IMR-90 (cell line): ENCODE data around the gene BTAF1. TPM values are rescaled to one million over a fixed set of nuclear protein-coding genes. Genes with fewer than 3 reads are reported as not detected.

Experiments used
- ATAC-seq: fragments of 200-7000 bp; cut with Tn5 transposase; 2 replicates; pipeline ENCODE4 v1.9.1; 2020; ENCODE audit warnings: low read depth, mild to moderate bottlenecking, moderate library complexity
- BruUV-seq: library from RNA; stranded (reverse); fragments of 400-500 nt; replicated peaks from 2 replicates; lab custom pipeline; 2021; lab: Mats Ljungman, UMichigan
- CTCF ChIA-PET: fragments of 300-600 bp; formaldehyde crosslinking; extraction: SDS; loops from one replicate; lab custom pipeline; 2021; ENCODE audit warnings: antibody characterized with exemption; lab: Yijun Ruan, JAX
- POLR2A ChIA-PET: fragments of 300-600 bp; sonication (Branson Sonifier 250); formaldehyde crosslinking; loops from one replicate; lab custom pipeline; 2022; ENCODE audit warnings: antibody characterized with exemption; ENCODE audit not compliant: unreplicated experiment; lab: Charles Lee
- DNase-seq: peaks from one replicate; pipeline ENCODE4 v3.0.0; 2013
- H2AFZ ChIP-seq: replicated peaks from 2 replicates; pipeline ENCODE3; 2013; ENCODE audit warnings: low read length, mild to moderate bottlenecking; ENCODE audit not compliant: poor library complexity
- H2AK5ac ChIP-seq: 2 replicates; pipeline ENCODE4 v1.6.1; 2013; ENCODE audit warnings: low read depth, low read length, inconsistent platforms
- H2AK9ac ChIP-seq: replicated peaks from 2 replicates; pipeline ENCODE3; 2013; ENCODE audit warnings: mild to moderate bottlenecking, low read depth, low read length, moderate library complexity; ENCODE audit not compliant: poor library complexity
- H2BK120ac ChIP-seq: 2 replicates; pipeline ENCODE4 v1.6.1; 2013; ENCODE audit warnings: low read depth, low read length, inconsistent platforms
- H2BK15ac ChIP-seq: 3 replicates; pipeline ENCODE4 v1.6.1; 2013; ENCODE audit warnings: low read depth, low read length, inconsistent platforms
- H2BK20ac ChIP-seq: 2 replicates; pipeline ENCODE4 v1.6.1; 2013; ENCODE audit warnings: low read depth, mild to moderate bottlenecking, inconsistent platforms, low read length, moderate library complexity
- H2BK5ac ChIP-seq: 2 replicates; pipeline ENCODE4 v1.6.1; 2013; ENCODE audit warnings: mild to moderate bottlenecking, low read depth, low read length, inconsistent platforms; ENCODE audit not compliant: poor library complexity, severe bottlenecking
- H3K14ac ChIP-seq: replicated peaks from 2 replicates; pipeline ENCODE4 v1.6.1; 2013; ENCODE audit warnings: low read depth, low read length, inconsistent platforms
- H3K18ac ChIP-seq: 2 replicates; pipeline ENCODE4 v1.6.1; 2013; ENCODE audit warnings: low read depth, low read length, control low read depth
- H3K23ac ChIP-seq: 2 replicates; pipeline ENCODE4 v1.6.1; 2013; ENCODE audit warnings: low read depth, low read length, inconsistent platforms
- H3K27ac ChIP-seq: 2 replicates; pipeline ENCODE4 v1.5.1; 2013; ENCODE audit warnings: mild to moderate bottlenecking, control low read depth, low read length; ENCODE audit not compliant: insufficient read depth
- H3K27me3 ChIP-seq: 2 replicates; pipeline ENCODE4 v1.6.1; 2013; ENCODE audit warnings: low read length; ENCODE audit not compliant: control insufficient read depth, insufficient read depth
- H3K36me3 ChIP-seq: 2 replicates; pipeline ENCODE4 v1.6.1; 2013; ENCODE audit warnings: low read length, mixed read lengths; ENCODE audit not compliant: control insufficient read depth, insufficient read depth
- H3K4ac ChIP-seq: 2 replicates; pipeline ENCODE4 v1.6.1; 2013; ENCODE audit warnings: low read depth, low read length, inconsistent platforms
- H3K4me1 ChIP-seq: 2 replicates; pipeline ENCODE4 v1.6.1; 2013; ENCODE audit warnings: low read length, mixed read lengths; ENCODE audit not compliant: control insufficient read depth, insufficient read depth
- H3K4me2 ChIP-seq: 2 replicates; pipeline ENCODE4 v1.6.1; 2013; ENCODE audit warnings: low read depth, mild to moderate bottlenecking, control low read depth, low read length, moderate library complexity
- H3K4me3 ChIP-seq: 2 replicates; pipeline ENCODE4 v1.5.1; 2013; ENCODE audit warnings: low read depth, mild to moderate bottlenecking, control low read depth, low read length, moderate library complexity; ENCODE audit not compliant: insufficient read depth
- H3K56ac ChIP-seq: 2 replicates; pipeline ENCODE4 v1.6.1; 2013; ENCODE audit warnings: low read length, inconsistent platforms; ENCODE audit not compliant: insufficient read depth; ENCODE audit errors: extremely low read depth
- H3K79me1 ChIP-seq, 2 experiments: 2 replicates each; pipeline ENCODE4 v1.6.1; 2013; ENCODE audit warnings: low read length in 2 of 2, inconsistent platforms in 1 of 2, low read depth in 1 of 2
- H3K9ac ChIP-seq: 2 replicates; pipeline ENCODE4 v1.6.1; 2013; ENCODE audit warnings: low read depth, low read length, control low read depth
- H3K9me1 ChIP-seq: 2 replicates; pipeline ENCODE4 v1.6.1; 2013; ENCODE audit warnings: low read length, inconsistent platforms; ENCODE audit not compliant: insufficient read depth
- H3K9me3 ChIP-seq: 2 replicates; pipeline ENCODE4 v1.6.1; 2013; ENCODE audit warnings: low read length; ENCODE audit not compliant: control insufficient read depth, insufficient read depth
- H4K20me1 ChIP-seq: 2 replicates; pipeline ENCODE4 v1.6.1; 2013; ENCODE audit warnings: low read length, inconsistent platforms; ENCODE audit not compliant: insufficient read depth
- H4K5ac ChIP-seq: 2 replicates; pipeline ENCODE4 v1.6.1; 2013; ENCODE audit warnings: mild to moderate bottlenecking, low read depth, low read length, control low read depth
- H4K8ac ChIP-seq, 2 experiments: 2 replicates each; pipeline ENCODE4 v1.6.1; 2013; ENCODE audit warnings: low read depth in 2 of 2, low read length in 2 of 2, control low read depth in 1 of 2, inconsistent platforms in 1 of 2
- H4K91ac ChIP-seq: 2 replicates; pipeline ENCODE4 v1.6.1; 2013; ENCODE audit warnings: low read depth, low read length, inconsistent platforms; ENCODE audit not compliant: insufficient read depth
- CEBPB ChIP-seq: IDR thresholded peaks from 2 replicates; pipeline ENCODE4 v1.6.1; 2012; ENCODE audit warnings: low read depth, low read length, improper control_type of control experiment
- RFX5 ChIP-seq: IDR thresholded peaks from 2 replicates; pipeline ENCODE4 v1.8.0; 2012; ENCODE audit warnings: low read depth, mild to moderate bottlenecking, low read length, moderate library complexity
- SMC3 ChIP-seq: fragments of 150-350 bp; IDR thresholded peaks from 2 replicates; pipeline ENCODE4 v1.6.1; 2016; ENCODE audit warnings: low read depth, mild to moderate bottlenecking, antibody characterized with exemption, low read length, moderate library complexity
- WGBS, 2 experiments: methylation state at CpG; one replicate each; pipeline versions ENCODE4 v1.1.5 to v1.1.7; 2013; ENCODE audit warnings: missing lambda C conversion rate in 2 of 2; ENCODE audit not compliant: insufficient read length in 1 of 2; ENCODE audit errors: extremely low coverage in 2 of 2; 5-methylcytosine and 5-hydroxymethylcytosine counted together
- dilution Hi-C: fragments of 300-500 bp; cut with HindIII; formaldehyde crosslinking; loops from one replicate; pipeline ENCODE4 v1.14.3; 2018; ENCODE audit warnings: low sequenced_read_pairs; ENCODE audit not compliant: unreplicated experiment
- in situ Hi-C: fragments of 300-500 bp; cut with MboI; formaldehyde crosslinking; loops from 3 replicates; pipeline ENCODE4 v1.14.3; 2019; ENCODE audit warnings: low sequenced_read_pairs, inconsistent platforms, mixed read lengths
- intact Hi-C: fragments of 100-400 bp; cut with micrococcal nuclease; formaldehyde crosslinking; loops from 2 replicates; pipeline ENCODE4 v1.10.0; 2022
- polyA plus RNA-seq, 3 experiments: library from polyadenylated mRNA; depleted of rRNA; stranded (reverse); fragments of >200 nt; gene quantifications; 2 replicates each; pipeline ENCODE4 v1.2.3, GENCODE V29; 2012; ENCODE audit warnings: low replicate concordance in 1 of 3
- total RNA-seq: library from RNA; depleted of rRNA; stranded (reverse); fragments of >200 nt; gene quantifications from 2 replicates; pipeline ENCODE4 v1.2.3, GENCODE V29; 2012
- TF ChIP-seq, protein P1 (sequence below): fragments of 150-350 bp; IDR thresholded peaks from 2 replicates; pipeline ENCODE4 v1.6.1; 2016; ENCODE audit warnings: low read depth, mild to moderate bottlenecking, low read length, moderate library complexity, borderline replicate concordance
- TF ChIP-seq, protein P2 (sequence below): fragments of 150-350 bp; IDR thresholded peaks from 2 replicates; pipeline ENCODE4 v1.6.1; 2017; ENCODE audit warnings: mild to moderate bottlenecking, antibody characterized with exemption, low read length, low read depth

Gene BTAF1
- total and polyA plus RNA-seq, 2 of the 4 experiments (the other 2 are of a cell fraction) = 15.0 to 42.3 TPM

DNA sequence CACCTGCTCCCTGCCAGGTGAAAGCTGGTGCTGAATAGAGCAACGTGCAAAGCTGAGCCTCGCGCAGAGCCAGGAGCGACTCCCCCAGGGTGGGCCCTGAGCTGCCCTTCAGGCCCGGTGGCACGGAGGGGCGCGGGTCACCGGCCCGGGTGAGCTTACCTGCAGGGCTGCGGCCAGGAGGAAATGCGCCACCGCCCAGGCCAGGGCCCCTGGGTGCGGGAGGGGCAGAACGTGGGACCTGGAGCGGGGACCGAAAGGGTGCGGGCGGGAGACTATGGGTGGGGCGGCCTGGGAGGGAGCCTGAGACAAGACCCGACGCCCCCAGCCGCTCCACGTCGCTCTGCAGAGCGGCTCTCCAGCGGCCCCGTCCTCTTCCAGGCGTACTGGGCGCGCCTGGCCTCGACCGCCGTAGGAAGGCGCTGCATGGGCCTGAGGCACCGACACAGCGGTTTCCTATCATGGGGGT lies 122.1 kb downstream of the BTAF1 start:
- H2BK15ac ChIP-seq = no peak overlapping the region
- CTCF ChIA-PET = interaction anchor here (0.6 kb wide), 1 partner anchor 291 kb away, joined by 3 read pairs; no protein-coding TSS in a partner anchor
- no peak overlapping the region for H3K14ac ChIP-seq
- 48% methylated on average over 12 of the region's 37 CpGs; no CpG with 5 or more reads in 1 of the 2 experiments for WGBS, 2 experiments
- H3K4me3 ChIP-seq = no peak overlapping the region
- no peak overlapping the region for H2AK5ac ChIP-seq
- H3K9me1 ChIP-seq = peaks cover 3% of the 10 kb centered on the region; the same call in 1 of the 2 replicates
- H3K27me3 ChIP-seq = no peaks in the 10 kb centered on the region
- no peaks in the 10 kb centered on the region; the same call in 1 of the 2 replicates for H3K4me1 ChIP-seq
- H2AK9ac ChIP-seq = no peak overlapping the region
- no peaks in the 10 kb centered on the region for H3K79me1 ChIP-seq
- H3K4ac ChIP-seq = no peak overlapping the region
- no peak overlapping the region for H4K5ac ChIP-seq
- H3K56ac ChIP-seq = no peak overlapping the region
- no peak overlapping the region for H4K91ac ChIP-seq
- no peak overlapping the region for H2BK120ac ChIP-seq
- H4K8ac ChIP-seq = no peak overlapping the region
- DNase-seq = no peak
- intact Hi-C loops (no loop called here), dilution Hi-C loops (no loop called here), in situ Hi-C loops (no loop called here)
- no peaks in the 10 kb centered on the region for H4K20me1 ChIP-seq
- ATAC-seq = no peak
- TF ChIP-seq, protein P1, sequence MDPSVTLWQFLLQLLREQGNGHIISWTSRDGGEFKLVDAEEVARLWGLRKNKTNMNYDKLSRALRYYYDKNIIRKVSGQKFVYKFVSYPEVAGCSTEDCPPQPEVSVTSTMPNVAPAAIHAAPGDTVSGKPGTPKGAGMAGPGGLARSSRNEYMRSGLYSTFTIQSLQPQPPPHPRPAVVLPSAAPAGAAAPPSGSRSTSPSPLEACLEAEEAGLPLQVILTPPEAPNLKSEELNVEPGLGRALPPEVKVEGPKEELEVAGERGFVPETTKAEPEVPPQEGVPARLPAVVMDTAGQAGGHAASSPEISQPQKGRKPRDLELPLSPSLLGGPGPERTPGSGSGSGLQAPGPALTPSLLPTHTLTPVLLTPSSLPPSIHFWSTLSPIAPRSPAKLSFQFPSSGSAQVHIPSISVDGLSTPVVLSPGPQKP = no peak
- TF ChIP-seq, protein P2, sequence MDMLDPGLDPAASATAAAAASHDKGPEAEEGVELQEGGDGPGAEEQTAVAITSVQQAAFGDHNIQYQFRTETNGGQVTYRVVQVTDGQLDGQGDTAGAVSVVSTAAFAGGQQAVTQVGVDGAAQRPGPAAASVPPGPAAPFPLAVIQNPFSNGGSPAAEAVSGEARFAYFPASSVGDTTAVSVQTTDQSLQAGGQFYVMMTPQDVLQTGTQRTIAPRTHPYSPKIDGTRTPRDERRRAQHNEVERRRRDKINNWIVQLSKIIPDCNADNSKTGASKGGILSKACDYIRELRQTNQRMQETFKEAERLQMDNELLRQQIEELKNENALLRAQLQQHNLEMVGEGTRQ = no peak
- TF ChIP-seq RFX5 (no peak), SMC3 (no peak), CEBPB (no peak)
- no peak overlapping the region for H3K18ac ChIP-seq
- H3K23ac ChIP-seq = no peak overlapping the region
- POLR2A ChIA-PET = no interaction called here
- no peak overlapping the region for H3K27ac ChIP-seq
- H2BK5ac ChIP-seq = no peak overlapping the region
- H3K9me3 ChIP-seq = no peaks in the 10 kb centered on the region
- H3K9ac ChIP-seq = no peak overlapping the region
- no peak overlapping the region for H2AFZ ChIP-seq
- no peaks in the 10 kb centered on the region for H3K36me3 ChIP-seq
- BruUV-seq = no TSS peak
- no peak overlapping the region for H2BK20ac ChIP-seq
- no peak overlapping the region for H3K4me2 ChIP-seq
